Neural crest cell (in vitro differentiated cells): ENCODE data around the gene PRR16. TPM values are rescaled to one million over a fixed set of nuclear protein-coding genes. Genes with fewer than 3 reads are reported as not detected.
A peak's percentile ranks its signal among the peaks of the same experiment; 100 is the strongest.

Experiments used
- DNase-seq: peaks from one replicate; pipeline ENCODE4 v3.0.0; 2021; ENCODE audit warnings: low read depth, mixed read lengths, low spot score
- H3K27ac Mint-ChIP-seq: one replicate; pipeline ENCODE4 v1.8.0; 2021; ENCODE audit warnings: mild to moderate bottlenecking, mixed read lengths; ENCODE audit not compliant: unreplicated experiment
- H3K27me3 Mint-ChIP-seq: 2 replicates; pipeline ENCODE4 v1.8.0; 2021; ENCODE audit warnings: low read depth, mild to moderate bottlenecking, mixed read lengths
- H3K36me3 Mint-ChIP-seq: 2 replicates; pipeline ENCODE4 v1.8.0; 2021; ENCODE audit warnings: low read depth, mild to moderate bottlenecking, mixed read lengths
- H3K4me1 Mint-ChIP-seq: 2 replicates; pipeline ENCODE4 v1.8.0; 2021; ENCODE audit warnings: mixed read lengths
- H3K4me3 Mint-ChIP-seq: one replicate; pipeline ENCODE4 v1.8.0; 2021; ENCODE audit warnings: mild to moderate bottlenecking, mixed read lengths
- H3K9me3 Mint-ChIP-seq: 2 replicates; pipeline ENCODE4 v1.8.0; 2021; ENCODE audit warnings: mixed read lengths
- total RNA-seq: library from RNA; stranded (reverse); gene quantifications from 2 replicates; pipeline ENCODE4 v1.2.1, GENCODE V29; 2021
- TF ChIP-seq, protein P1 (sequence below): fragments of 200-600 bp; sonication (generic); conservative IDR thresholded peaks from 2 replicates; pipeline ENCODE4 v1.5.0; 2021; ENCODE audit warnings: antibody characterized with exemption, mild to moderate bottlenecking

PRR16 gene
- total RNA-seq, 1 donor from 2014 or later, result not detected

DNA sequence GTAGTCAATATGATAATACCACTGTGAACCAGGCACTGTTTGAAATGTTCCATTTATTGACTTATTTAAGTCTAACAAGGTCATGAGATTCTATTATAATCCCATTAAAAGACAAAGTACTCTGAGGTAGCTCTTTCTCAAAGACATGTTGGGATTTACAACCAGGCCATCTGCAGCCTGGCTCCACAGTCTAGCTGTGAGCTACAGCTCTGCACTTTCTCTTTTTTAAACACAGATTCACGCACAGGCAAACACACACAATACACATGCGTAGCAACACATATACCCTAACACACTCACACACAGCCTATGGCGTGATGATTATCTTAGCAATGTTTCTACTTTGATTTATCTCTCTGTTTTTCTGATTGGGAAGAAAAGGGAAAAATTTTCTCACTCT is 174.3 kb downstream of the PRR16 start:
- H3K36me3 Mint-ChIP-seq, result no peaks in the 10 kb centered on the region
- H3K4me3 Mint-ChIP-seq, result no peak overlapping the region
- H3K9me3 Mint-ChIP-seq, result no peaks in the 10 kb centered on the region
- no peaks in the 10 kb centered on the region for H3K4me1 Mint-ChIP-seq
- DNase-seq, result no peak
- H3K27ac Mint-ChIP-seq, result no peak overlapping the region
- no peaks in the 10 kb centered on the region for H3K27me3 Mint-ChIP-seq
- TF ChIP-seq, protein P1, sequence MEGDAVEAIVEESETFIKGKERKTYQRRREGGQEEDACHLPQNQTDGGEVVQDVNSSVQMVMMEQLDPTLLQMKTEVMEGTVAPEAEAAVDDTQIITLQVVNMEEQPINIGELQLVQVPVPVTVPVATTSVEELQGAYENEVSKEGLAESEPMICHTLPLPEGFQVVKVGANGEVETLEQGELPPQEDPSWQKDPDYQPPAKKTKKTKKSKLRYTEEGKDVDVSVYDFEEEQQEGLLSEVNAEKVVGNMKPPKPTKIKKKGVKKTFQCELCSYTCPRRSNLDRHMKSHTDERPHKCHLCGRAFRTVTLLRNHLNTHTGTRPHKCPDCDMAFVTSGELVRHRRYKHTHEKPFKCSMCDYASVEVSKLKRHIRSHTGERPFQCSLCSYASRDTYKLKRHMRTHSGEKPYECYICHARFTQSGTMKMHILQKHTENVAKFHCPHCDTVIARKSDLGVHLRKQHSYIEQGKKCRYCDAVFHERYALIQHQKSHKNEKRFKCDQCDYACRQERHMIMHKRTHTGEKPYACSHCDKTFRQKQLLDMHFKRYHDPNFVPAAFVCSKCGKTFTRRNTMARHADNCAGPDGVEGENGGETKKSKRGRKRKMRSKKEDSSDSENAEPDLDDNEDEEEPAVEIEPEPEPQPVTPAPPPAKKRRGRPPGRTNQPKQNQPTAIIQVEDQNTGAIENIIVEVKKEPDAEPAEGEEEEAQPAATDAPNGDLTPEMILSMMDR, result no peak

DNA sequence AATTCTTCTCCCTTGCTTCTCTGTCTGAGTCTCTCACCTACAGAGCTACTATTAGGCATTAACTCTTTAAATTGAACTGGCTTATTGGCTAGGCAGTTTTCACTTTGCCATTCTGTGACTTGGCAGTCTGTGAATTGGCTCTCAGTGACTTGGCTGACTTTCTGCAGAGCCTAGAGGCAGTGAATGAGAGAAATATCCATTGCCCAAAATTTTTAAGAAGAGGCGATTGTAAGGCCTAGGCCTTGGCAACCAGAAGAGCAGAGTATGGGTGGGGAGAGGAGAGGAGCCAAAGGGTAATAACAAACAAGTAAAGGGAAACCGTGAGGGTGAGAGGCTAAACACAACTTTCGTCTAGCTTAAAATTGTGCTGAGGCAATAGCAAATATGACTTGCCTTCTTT is 176.7 kb downstream of the PRR16 start:
- H3K27me3 Mint-ChIP-seq, result no peaks in the 10 kb centered on the region
- H3K27ac Mint-ChIP-seq, result no peak overlapping the region
- H3K4me3 Mint-ChIP-seq, result no peak overlapping the region
- no peaks in the 10 kb centered on the region for H3K9me3 Mint-ChIP-seq
- TF ChIP-seq, protein P1, result no peak
- H3K4me1 Mint-ChIP-seq, result no peaks in the 10 kb centered on the region
- no peaks in the 10 kb centered on the region for H3K36me3 Mint-ChIP-seq
- no peak for DNase-seq

DNA sequence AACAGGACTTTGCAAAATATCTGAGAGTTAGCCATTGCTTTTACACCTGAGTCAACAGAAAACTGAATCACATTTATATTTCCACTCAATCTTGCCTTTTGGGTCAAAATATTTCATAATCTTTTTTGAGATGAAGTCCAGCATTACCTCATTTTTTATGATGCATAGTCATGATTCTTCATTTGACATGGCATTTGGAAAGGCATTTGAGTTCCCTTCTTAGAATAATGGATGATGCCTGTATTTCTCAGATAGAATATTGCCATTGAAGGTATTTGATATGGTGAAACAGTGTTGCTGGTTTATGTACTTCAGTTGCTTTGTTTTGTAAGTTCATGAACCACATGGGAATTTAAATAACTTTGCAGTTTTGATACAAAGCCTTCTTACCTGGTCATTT is 180.4 kb downstream of the PRR16 start:
- Mint-ChIP-seq H3K4me3 (no peak overlapping the region), H3K27ac (no peak overlapping the region), H3K4me1 (no peaks in the 10 kb centered on the region), H3K36me3 (no peaks in the 10 kb centered on the region), H3K9me3 (no peaks in the 10 kb centered on the region), H3K27me3 (no peaks in the 10 kb centered on the region)
- TF ChIP-seq, protein P1, result no peak
- no peak for DNase-seq

DNA sequence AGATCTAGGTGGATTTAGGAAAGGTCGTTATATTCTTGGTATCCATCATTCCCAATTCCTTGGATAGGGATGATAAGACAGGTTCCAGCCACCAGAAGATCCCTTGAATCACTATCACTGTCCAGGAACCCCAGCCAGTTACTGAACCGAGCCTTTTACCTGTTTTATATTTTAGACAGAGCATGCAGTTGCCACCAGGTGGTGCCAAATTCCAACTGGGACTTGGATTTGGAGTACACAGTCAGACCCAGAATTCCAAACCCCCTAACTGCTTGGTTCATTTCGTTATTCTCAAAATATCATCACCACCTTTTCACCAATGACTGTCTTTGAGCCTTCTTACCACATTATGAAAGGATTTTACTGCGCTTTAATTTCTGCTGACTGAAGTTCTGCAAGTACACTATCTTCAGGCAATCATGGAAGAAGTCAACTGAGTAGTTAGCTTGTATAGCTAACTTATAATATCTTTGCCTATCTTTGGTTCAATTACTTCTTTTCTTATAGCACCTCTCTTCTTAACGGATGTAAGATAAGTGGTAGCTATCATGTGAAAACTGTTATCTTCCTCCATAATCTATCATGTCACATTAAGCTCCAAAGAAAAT is 191.8 kb downstream of the PRR16 start:
- TF ChIP-seq, protein P1, result peak; percentile 79
- H3K4me3 Mint-ChIP-seq, result no peak overlapping the region
- no peaks in the 10 kb centered on the region for H3K27me3 Mint-ChIP-seq
- peak; percentile 39 for DNase-seq
- H3K4me1 Mint-ChIP-seq, result no peaks in the 10 kb centered on the region
- no peaks in the 10 kb centered on the region for H3K36me3 Mint-ChIP-seq
- no peak overlapping the region for H3K27ac Mint-ChIP-seq
- H3K9me3 Mint-ChIP-seq, result no peaks in the 10 kb centered on the region

DNA sequence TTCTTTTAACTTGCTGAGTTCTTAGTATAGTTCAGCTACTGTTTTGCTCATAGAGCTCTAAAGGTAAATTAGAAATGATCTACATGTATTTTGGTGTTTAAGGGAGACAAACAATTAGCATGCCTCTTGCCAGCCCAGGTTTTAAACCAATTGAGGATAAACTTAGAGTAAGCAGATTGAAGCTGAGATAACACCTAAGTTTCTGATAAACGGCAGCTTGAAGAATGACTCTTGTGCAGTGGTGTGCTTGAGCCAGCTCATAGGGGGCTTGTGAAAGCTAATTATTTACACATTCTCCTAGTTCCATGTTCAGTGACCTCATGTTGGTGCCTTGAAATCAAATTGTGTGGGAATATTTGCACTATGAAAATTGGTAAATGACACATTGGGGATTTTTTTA is 193.0 kb downstream of the PRR16 start:
- Mint-ChIP-seq H3K4me3 (no peak overlapping the region), H3K36me3 (no peaks in the 10 kb centered on the region), H3K4me1 (no peaks in the 10 kb centered on the region), H3K9me3 (no peaks in the 10 kb centered on the region), H3K27ac (no peak overlapping the region), H3K27me3 (no peaks in the 10 kb centered on the region)
- TF ChIP-seq, protein P1, result no peak
- no peak for DNase-seq
